ENCODE data around the gene MMS19. TPM values are rescaled to one million over a fixed set of nuclear protein-coding genes. Genes with fewer than 3 reads are reported as not detected.

The MMS19 gene
- total RNA-seq, 6 donors from 2014 or later, result 62.5 to 148 (median 77.0) TPM

DNA sequence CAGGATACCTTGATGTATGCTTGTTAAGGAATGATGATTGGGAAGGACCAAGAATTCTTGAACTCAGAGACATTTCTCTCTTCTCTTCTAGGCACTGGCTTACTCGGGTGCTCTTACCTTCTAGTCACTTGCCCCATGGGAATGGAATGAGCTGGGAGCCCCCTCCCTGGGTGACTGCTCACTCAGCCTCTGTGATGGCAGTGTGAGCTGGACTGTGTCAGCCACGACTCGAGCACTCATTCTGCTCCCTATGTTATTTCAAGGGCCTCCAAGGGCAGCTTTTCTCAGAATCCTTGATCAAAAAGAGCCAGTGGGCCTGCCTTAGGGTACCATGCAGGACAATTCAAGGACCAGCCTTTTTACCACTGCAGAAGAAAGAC is 41.5 kb downstream of the MMS19 start:
- Histone ChIP-seq H3K27ac (no peak overlapping the region), H3K4me3 (no peak overlapping the region), H3K27me3 (no peaks in the 10 kb centered on the region), H3K36me3 (peaks cover 29 to 96% (median 74%) of the 10 kb centered on the region in 4 donors), H3K4me1 (peaks cover 0 to 14% (median 12%) of the 10 kb centered on the region in 4 donors), H3K9me3 (no peaks in the 10 kb centered on the region)
- peak in 1 of 4 donors; percentile 8 for TF ChIP-seq POLR2A (IDR thresholded peaks at IDR 0.05)
- TF ChIP-seq, protein P1, sequence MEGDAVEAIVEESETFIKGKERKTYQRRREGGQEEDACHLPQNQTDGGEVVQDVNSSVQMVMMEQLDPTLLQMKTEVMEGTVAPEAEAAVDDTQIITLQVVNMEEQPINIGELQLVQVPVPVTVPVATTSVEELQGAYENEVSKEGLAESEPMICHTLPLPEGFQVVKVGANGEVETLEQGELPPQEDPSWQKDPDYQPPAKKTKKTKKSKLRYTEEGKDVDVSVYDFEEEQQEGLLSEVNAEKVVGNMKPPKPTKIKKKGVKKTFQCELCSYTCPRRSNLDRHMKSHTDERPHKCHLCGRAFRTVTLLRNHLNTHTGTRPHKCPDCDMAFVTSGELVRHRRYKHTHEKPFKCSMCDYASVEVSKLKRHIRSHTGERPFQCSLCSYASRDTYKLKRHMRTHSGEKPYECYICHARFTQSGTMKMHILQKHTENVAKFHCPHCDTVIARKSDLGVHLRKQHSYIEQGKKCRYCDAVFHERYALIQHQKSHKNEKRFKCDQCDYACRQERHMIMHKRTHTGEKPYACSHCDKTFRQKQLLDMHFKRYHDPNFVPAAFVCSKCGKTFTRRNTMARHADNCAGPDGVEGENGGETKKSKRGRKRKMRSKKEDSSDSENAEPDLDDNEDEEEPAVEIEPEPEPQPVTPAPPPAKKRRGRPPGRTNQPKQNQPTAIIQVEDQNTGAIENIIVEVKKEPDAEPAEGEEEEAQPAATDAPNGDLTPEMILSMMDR (IDR thresholded peaks at IDR 0.05), result no peak
- ATAC-seq (ENCODE audit: low FRiP score in 2 of 2) (no peak), DNase-seq (no peak)
- WGBS, 2 donors, result 83 to 86% methylated on average over 3 of the region's 3 CpGs

DNA sequence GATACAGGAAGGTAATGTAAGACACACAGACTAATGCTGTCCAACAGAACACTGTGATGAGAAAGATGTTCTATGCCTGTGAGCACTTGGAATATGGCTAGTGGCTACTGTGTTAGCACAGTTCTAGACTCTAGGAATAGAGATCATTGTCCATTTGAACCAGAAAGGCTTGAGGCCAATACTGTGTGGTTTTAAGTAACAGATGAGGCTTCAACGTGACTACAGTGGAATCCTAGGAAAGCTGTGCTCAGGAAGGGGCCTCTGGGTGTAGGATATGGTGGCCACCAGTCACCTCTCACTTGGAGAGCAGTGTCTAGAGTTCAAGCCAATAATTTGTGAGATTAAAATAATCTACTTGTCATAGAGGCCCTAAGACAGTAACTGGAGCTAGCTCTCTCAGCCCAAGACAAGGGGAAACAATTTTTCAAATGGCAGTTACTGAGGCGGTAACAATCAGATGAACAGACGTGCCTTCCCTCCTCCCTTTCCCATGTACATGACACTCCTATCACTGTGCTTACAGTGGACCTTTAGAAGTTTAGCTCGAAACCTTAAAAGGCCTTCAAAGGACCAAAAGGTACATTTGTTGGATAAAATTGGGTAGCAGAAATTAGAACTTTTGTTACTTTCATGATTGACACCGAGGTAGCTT is 42.1 kb downstream of the MMS19 start:
- H3K36me3 ChIP-seq, result peaks cover 25 to 95% (median 70%) of the 10 kb centered on the region in 4 donors
- TF ChIP-seq POLR2A (IDR thresholded peaks at IDR 0.05), result no peak
- TF ChIP-seq, protein P1 (IDR thresholded peaks at IDR 0.05), result no peak
- TF ChIP-seq POLR2AphosphoS5 (IDR thresholded peaks at IDR 0.05), result no peak
- no peak for TF ChIP-seq EP300 (IDR thresholded peaks at IDR 0.05)
- H3K27ac ChIP-seq, result peak overlapping the region in 1 of 4 donors; percentile 31
- 65 to 81% methylated on average over 5 of the region's 5 CpGs for WGBS, 2 donors
- H3K4me3 ChIP-seq, result no peak overlapping the region
- ATAC-seq (ENCODE audit: low FRiP score in 2 of 2) (no peak), DNase-seq (no peak)
- H3K9me3 ChIP-seq, result no peaks in the 10 kb centered on the region
- peaks cover 0 to 17% (median 14%) of the 10 kb centered on the region in 4 donors for H3K4me1 ChIP-seq
- H3K27me3 ChIP-seq, result no peaks in the 10 kb centered on the region

DNA sequence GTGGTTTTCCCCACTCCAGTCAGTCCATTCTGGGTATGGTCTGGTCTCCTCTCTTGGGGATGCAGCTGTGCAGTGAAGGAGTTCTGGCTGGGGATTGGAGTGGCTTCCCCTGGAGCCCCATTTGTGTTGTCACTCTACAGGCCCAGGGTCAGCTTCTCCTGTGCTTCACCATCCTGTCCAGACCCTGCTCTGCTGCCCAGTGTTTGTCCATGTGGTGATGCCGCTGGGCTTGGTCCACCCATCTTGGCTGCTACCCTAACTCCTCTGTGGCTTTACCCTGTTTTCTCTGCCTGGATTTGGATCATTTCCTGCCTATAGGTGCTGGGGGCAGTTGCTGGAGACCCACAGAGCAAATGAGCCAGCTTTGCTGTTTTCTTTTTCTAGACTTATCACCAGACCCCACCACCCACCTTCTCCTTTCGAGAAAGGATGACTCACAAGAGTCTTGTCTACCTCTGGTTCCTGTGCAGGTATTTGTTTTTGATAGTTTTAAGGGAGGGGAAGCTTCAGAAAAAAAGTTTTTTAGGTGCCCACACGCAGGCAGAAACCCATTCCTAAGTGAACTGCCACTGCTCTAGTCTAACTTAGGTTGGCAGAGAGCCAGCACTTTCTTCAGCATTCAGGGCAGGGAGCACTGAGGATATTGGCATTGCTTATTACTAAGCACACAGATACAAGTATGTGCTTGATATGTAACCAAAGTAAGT is 43.7 kb downstream of the MMS19 start:
- no peak overlapping the region for H3K4me3 ChIP-seq
- ATAC-seq (ENCODE audit: low FRiP score in 2 of 2), result no peak
- TF ChIP-seq POLR2A (IDR thresholded peaks at IDR 0.05) (no peak), EP300 (IDR thresholded peaks at IDR 0.05) (no peak), POLR2AphosphoS5 (IDR thresholded peaks at IDR 0.05) (no peak)
- TF ChIP-seq, protein P1 (IDR thresholded peaks at IDR 0.05), result no peak
- WGBS, 2 donors, result 72 to 74% methylated on average over 3 of the region's 3 CpGs
- peak in 1 of 2 donors; percentile 60 for DNase-seq
- peaks cover 24 to 78% (median 54%) of the 10 kb centered on the region in 4 donors for H3K36me3 ChIP-seq
- peaks cover 7 to 28% (median 21%) of the 10 kb centered on the region in 4 donors for H3K4me1 ChIP-seq
- H3K27ac ChIP-seq, result peak overlapping the region in 2 of 4 donors; percentile 22 to 31
- H3K9me3 ChIP-seq, result no peaks in the 10 kb centered on the region
- no peaks in the 10 kb centered on the region for H3K27me3 ChIP-seq

DNA sequence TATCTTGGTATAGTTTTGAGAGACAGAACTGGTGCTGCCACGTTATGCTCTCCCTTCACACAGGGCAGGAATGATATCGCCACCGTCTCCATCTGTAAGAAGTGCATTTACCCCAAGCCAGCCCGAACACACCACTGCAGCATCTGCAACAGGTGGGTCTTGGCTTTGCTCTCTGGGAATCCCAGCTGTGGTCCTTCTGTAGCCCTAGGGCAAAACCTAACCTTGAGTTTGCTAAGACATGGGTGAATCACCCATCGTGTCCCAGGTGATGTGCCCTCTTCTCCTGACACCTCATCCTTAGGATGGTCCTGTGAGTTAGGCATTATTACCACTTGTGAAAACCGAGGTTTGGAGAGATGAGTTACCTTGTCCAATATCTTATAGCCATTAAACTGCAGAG is 45.9 kb downstream of the MMS19 start:
- no peaks in the 10 kb centered on the region for H3K9me3 ChIP-seq
- TF ChIP-seq, protein P1 (IDR thresholded peaks at IDR 0.05), result no peak
- TF ChIP-seq POLR2AphosphoS5 (IDR thresholded peaks at IDR 0.05) (no peak), POLR2A (IDR thresholded peaks at IDR 0.05) (no peak), EP300 (IDR thresholded peaks at IDR 0.05) (no peak)
- no peak for ATAC-seq (ENCODE audit: low FRiP score in 2 of 2)
- WGBS, 2 donors, result 93 to 98% methylated on average over 6 of the region's 6 CpGs
- H3K27me3 ChIP-seq, result no peaks in the 10 kb centered on the region
- no peak for DNase-seq
- no peak overlapping the region for H3K4me3 ChIP-seq
- H3K27ac ChIP-seq, result no peak overlapping the region
- H3K4me1 ChIP-seq, result peaks cover 21 to 49% (median 35%) of the 10 kb centered on the region in 4 donors
- peaks cover 10 to 57% (median 33%) of the 10 kb centered on the region in 4 donors for H3K36me3 ChIP-seq

Measured in upper lobe of left lung (tissue), 6 donors.